Large intestine (tissue), 12 donors: Measurements from ENCODE around the gene KNTC1. TPM values are rescaled to one million over a fixed set of nuclear protein-coding genes. Genes with fewer than 3 reads are reported as not detected.
"Not testable (repeated sequence)": the region's sequence is repeated elsewhere in the genome, so short reads cannot be mapped to it uniquely, and the experiment has no call there.

ENCODE experiments used
- DNase-seq, 2 donors: peaks; one replicate each; pipeline versions ENCODE4 v3.0.0 to v3.0.0-alpha.2; 2013
- H3K27ac ChIP-seq: one replicate; pipeline ENCODE4 v1.5.1; 2013; ENCODE audit warnings: low read length
- H3K27me3 ChIP-seq: 2 replicates; pipeline ENCODE4 v1.6.1; 2013; ENCODE audit warnings: low read length; ENCODE audit not compliant: control insufficient read depth, insufficient read depth
- H3K36me3 ChIP-seq: 2 replicates; pipeline ENCODE4 v1.6.1; 2013; ENCODE audit warnings: low read length; ENCODE audit not compliant: control insufficient read depth, insufficient read depth
- H3K4me1 ChIP-seq: one replicate; pipeline ENCODE4 v1.6.1; 2013; ENCODE audit warnings: low read length; ENCODE audit not compliant: control insufficient read depth, insufficient read depth
- H3K4me3 ChIP-seq: one replicate; pipeline ENCODE4 v1.5.1; 2013; ENCODE audit warnings: low read length
- H3K9me3 ChIP-seq: one replicate; pipeline ENCODE4 v1.6.1; 2013; ENCODE audit warnings: mild to moderate bottlenecking, low read depth, low read length, moderate library complexity; ENCODE audit not compliant: control insufficient read depth
- WGBS: methylation state at CpG from one replicate; pipeline ENCODE4 v1.1.5; 2013; ENCODE audit warnings: low lambda C conversion rate; ENCODE audit not compliant: insufficient coverage; 5-methylcytosine and 5-hydroxymethylcytosine counted together
- long read RNA-seq, 11 donors: transcript quantifications; one replicate each; lab custom pipeline, GENCODE V29; 2026
- polyA plus RNA-seq: library from polyadenylated mRNA; unstranded; fragments of 120-200 nt; gene quantifications from one replicate; pipeline ENCODE4 v1.2.1, GENCODE V29; 2013

Gene KNTC1, protein sequence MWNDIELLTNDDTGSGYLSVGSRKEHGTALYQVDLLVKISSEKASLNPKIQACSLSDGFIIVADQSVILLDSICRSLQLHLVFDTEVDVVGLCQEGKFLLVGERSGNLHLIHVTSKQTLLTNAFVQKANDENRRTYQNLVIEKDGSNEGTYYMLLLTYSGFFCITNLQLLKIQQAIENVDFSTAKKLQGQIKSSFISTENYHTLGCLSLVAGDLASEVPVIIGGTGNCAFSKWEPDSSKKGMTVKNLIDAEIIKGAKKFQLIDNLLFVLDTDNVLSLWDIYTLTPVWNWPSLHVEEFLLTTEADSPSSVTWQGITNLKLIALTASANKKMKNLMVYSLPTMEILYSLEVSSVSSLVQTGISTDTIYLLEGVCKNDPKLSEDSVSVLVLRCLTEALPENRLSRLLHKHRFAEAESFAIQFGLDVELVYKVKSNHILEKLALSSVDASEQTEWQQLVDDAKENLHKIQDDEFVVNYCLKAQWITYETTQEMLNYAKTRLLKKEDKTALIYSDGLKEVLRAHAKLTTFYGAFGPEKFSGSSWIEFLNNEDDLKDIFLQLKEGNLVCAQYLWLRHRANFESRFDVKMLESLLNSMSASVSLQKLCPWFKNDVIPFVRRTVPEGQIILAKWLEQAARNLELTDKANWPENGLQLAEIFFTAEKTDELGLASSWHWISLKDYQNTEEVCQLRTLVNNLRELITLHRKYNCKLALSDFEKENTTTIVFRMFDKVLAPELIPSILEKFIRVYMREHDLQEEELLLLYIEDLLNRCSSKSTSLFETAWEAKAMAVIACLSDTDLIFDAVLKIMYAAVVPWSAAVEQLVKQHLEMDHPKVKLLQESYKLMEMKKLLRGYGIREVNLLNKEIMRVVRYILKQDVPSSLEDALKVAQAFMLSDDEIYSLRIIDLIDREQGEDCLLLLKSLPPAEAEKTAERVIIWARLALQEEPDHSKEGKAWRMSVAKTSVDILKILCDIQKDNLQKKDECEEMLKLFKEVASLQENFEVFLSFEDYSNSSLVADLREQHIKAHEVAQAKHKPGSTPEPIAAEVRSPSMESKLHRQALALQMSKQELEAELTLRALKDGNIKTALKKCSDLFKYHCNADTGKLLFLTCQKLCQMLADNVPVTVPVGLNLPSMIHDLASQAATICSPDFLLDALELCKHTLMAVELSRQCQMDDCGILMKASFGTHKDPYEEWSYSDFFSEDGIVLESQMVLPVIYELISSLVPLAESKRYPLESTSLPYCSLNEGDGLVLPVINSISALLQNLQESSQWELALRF (N-terminal part only)
- 37.1 TPM for polyA plus RNA-seq
- long read RNA-seq, donor 1 = 0 reads
- long read RNA-seq, donor 2 = 0 reads
- long read RNA-seq, donor 3 = 0 reads
- long read RNA-seq, donor 4 = 0 reads
- long read RNA-seq, donor 5 = 0 reads
- long read RNA-seq, donor 6 = 0 reads
- long read RNA-seq, donor 7 = 0 reads
- long read RNA-seq, donor 8 = 0 reads
- long read RNA-seq, donor 9, partial matches to known transcripts = 0 of 1 reads
- long read RNA-seq, donor 9, other reads (novel, unspliced or antisense) = 0 of 1 reads
- long read RNA-seq, donor 10 = 0 reads
- long read RNA-seq, donor 11, partial matches to known transcripts = 0 of 1 reads
- long read RNA-seq, donor 11, other reads (novel, unspliced or antisense) = 0 of 1 reads

- DNase-seq = peak; percentile 99 to 100
- Histone ChIP-seq H3K9me3 (no peaks in the 10 kb centered on the region), H3K4me3 (peak within 1 kb of the TSS; percentile 89), H3K27me3 (no peaks in the 10 kb centered on the region), H3K27ac (peak within 1 kb of the TSS; percentile 98), H3K4me1 (peaks cover 3% of the 10 kb centered on the region), H3K36me3 (peaks cover 6% of the 10 kb centered on the region)
- no CpG with 5 or more reads among the region's 51 CpGs for WGBS
Observed at GRCh38 chr12:122526683-122527477, at the start of gene KNTC1, which contains the start of gene RSRC2. Gene KNTC1 (plus strand): TSS chr12:122527249. CDS start chr12:122530064, 2,815 bp downstream. Gene RSRC2 (minus strand): TSS chr12:122526936. CDS start chr12:122526853, 83 bp downstream.

GRCh38 chr12:122480753-122481152 lies 46.3 kb upstream of the KNTC1 start:
- Histone ChIP-seq H3K27ac (no peak overlapping the region), H3K9me3 (no peaks in the 10 kb centered on the region), H3K4me1 (no peaks in the 10 kb centered on the region), H3K27me3 (no peaks in the 10 kb centered on the region), H3K4me3 (no peak overlapping the region), H3K36me3 (peaks cover 54% of the 10 kb centered on the region)
- no peak for DNase-seq
- no CpG with 5 or more reads among the region's 8 CpGs for WGBS

DNA sequence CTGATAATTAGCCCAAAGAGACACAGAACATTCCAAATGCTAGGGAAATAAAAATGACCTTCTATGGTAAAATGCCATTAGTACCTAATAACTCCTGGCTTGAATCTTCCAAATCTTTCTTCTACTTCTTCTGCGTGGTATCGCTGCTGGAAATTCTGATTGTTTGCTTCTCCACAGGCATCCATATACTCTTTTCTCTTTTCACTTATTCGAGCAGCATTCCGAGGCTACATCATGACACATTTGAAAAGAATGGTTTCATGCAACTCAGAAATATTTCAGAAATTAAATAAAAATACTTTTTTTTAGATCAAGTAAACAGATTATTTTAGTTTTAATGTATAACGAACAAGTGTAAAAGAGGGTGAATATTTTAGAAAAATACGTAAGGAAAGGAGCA lies 45.2 kb upstream of the KNTC1 start:
- Histone ChIP-seq H3K36me3 (peaks cover 54% of the 10 kb centered on the region), H3K4me1 (no peaks in the 10 kb centered on the region), H3K9me3 (no peaks in the 10 kb centered on the region), H3K4me3 (no peak overlapping the region), H3K27me3 (no peaks in the 10 kb centered on the region), H3K27ac (no peak overlapping the region)
- WGBS = 100% methylated on average over 3 of the region's 6 CpGs
- DNase-seq = no peak

GRCh38 chr12:122483969-122484368 lies 43.1 kb upstream of the KNTC1 start:
- no CpG with 5 or more reads among the region's 5 CpGs for WGBS
- Histone ChIP-seq H3K36me3 (peaks cover 57% of the 10 kb centered on the region), H3K27me3 (no peaks in the 10 kb centered on the region), H3K9me3 (no peaks in the 10 kb centered on the region), H3K27ac (no peak overlapping the region), H3K4me1 (no peaks in the 10 kb centered on the region), H3K4me3 (no peak overlapping the region)
- no peak for DNase-seq

DNA sequence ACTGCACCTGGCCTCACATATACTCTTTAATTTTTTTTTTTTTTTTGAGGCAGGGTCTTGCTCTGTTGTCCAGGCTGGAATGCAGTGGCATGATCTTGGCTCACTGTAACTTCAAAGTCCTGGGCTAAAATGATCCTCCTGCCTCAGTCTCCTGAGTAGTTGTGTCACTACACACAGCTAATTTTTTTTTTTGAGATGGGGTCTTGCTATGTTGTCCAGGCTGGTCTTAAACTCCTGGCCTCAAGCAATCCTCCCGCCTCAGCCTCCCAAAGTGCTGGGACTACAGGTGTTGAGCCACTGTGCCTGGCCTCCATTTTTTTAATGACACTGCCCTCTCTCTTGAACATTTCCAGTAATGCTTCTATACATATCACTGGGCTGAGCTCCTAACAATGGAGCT lies 42.7 kb upstream of the KNTC1 start:
- H3K27ac ChIP-seq, H3K4me1 ChIP-seq, H3K9me3 ChIP-seq, H3K27me3 ChIP-seq, H3K4me3 ChIP-seq, DNase-seq: not testable (repeated sequence)
- H3K36me3 ChIP-seq = peaks cover 58% of the 10 kb centered on the region
- WGBS = no CpG with 5 or more reads among the region's 1 CpG

- H3K36me3 ChIP-seq = peaks cover 60% of the 10 kb centered on the region
- not testable (repeated sequence) for H3K27ac ChIP-seq, H3K27me3 ChIP-seq, H3K4me3 ChIP-seq, DNase-seq, H3K9me3 ChIP-seq, H3K4me1 ChIP-seq
- WGBS = no CpG with 5 or more reads among the region's 6 CpGs
Observed at GRCh38 chr12:122486360-122486759, 40.7 kb upstream of the KNTC1 start.

DNA sequence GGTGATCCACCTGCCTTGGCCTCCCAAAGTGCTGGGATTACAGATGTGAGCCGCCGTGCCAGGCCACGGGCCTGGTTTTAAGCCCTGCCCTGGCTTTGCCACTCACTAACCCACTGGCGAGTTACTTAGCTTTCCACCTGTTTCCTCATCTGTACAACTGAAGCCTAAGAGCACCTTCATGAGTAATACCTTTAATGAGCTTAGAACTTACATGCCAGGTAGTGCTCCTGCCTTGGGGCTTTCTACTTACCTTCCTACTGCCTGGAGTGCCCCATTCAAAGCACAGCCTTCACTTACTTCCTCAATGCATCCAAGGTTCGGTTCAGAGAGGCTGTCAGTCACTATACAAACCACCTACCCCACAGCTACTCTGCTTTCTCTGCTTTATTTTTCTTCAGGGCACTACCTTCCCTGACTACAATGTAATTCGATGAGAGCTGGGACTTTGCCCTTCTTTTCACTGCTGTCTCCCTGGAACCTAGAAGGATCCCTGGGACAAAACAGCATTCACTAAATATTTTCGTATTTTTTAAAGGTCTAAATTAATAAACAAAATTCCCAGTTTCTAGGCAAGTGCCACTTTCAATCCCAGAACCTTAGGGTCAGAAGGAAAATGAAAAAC lies 40.1 kb upstream of the KNTC1 start:
- Histone ChIP-seq H3K36me3 (peaks cover 60% of the 10 kb centered on the region), H3K4me1 (no peaks in the 10 kb centered on the region), H3K9me3 (no peaks in the 10 kb centered on the region), H3K27ac (no peak overlapping the region), H3K4me3 (no peak overlapping the region), H3K27me3 (no peaks in the 10 kb centered on the region)
- WGBS = 71% methylated on average over 1 of the region's 7 CpGs
- DNase-seq = no peak

DNA sequence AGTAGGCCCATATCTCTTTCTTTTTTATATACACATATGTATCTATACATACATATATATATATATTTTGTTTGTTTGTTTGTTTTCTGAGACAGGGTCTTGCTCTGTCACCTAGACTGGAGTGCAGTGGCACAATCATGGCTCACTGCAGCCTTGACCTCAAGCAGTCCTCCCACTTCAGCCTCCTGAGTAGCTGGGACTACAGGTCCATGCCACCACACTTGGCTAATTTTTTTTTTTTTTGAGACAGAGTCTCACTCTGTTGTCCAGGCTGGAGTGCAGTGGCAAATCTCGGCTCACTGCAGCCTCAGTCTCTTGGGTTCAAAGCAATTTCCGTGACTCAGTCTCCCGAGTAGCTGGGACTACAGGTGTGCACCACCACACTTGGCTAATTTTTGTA lies 39.2 kb upstream of the KNTC1 start:
- H3K36me3 ChIP-seq = peaks cover 67% of the 10 kb centered on the region
- H3K4me3 ChIP-seq, DNase-seq, H3K4me1 ChIP-seq, H3K27ac ChIP-seq, H3K27me3 ChIP-seq, H3K9me3 ChIP-seq: not testable (repeated sequence)
- no CpG with 5 or more reads among the region's 3 CpGs for WGBS

DNA sequence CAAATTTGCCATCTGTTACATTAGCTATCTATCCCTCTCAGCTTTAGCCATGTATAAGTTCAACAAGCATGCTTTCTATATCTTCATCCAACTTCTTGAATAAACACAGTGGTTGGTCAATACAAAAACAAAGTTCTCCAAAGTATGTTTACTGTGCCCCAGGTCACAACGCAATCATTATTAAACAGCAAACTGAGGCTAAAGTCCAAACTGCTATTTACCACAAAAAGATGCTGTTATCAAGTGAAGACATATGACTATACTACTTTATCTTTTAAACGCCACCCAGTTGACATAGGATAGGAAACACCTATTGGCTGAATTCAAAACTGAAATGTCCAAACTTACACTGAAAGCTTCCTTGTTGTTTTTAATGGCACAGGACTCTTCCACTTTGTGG lies 38.0 kb upstream of the KNTC1 start:
- DNase-seq = peak; percentile 29 to 36
- Histone ChIP-seq H3K27ac (no peak overlapping the region), H3K36me3 (peaks cover 63% of the 10 kb centered on the region), H3K27me3 (no peaks in the 10 kb centered on the region), H3K4me1 (no peaks in the 10 kb centered on the region), H3K9me3 (no peaks in the 10 kb centered on the region), H3K4me3 (no peak overlapping the region)
- 20% methylated on average over 1 of the region's 2 CpGs for WGBS
